IMR-90 (cell line): Measurements from ENCODE around the gene OR10D3. TPM values are rescaled to one million over a fixed set of nuclear protein-coding genes. Genes with fewer than 3 reads are reported as not detected.

Source experiments
- ATAC-seq: fragments of 200-7000 bp; cut with Tn5 transposase; 2 replicates; pipeline ENCODE4 v1.9.1; 2020; ENCODE audit warnings: low read depth, mild to moderate bottlenecking, moderate library complexity
- BruUV-seq: library from RNA; stranded (reverse); fragments of 400-500 nt; replicated peaks from 2 replicates; lab custom pipeline; 2021; lab: Mats Ljungman, UMichigan
- CTCF ChIA-PET: fragments of 300-600 bp; formaldehyde crosslinking; extraction: SDS; loops from one replicate; lab custom pipeline; 2021; ENCODE audit warnings: antibody characterized with exemption; lab: Yijun Ruan, JAX
- POLR2A ChIA-PET: fragments of 300-600 bp; sonication (Branson Sonifier 250); formaldehyde crosslinking; loops from one replicate; lab custom pipeline; 2022; ENCODE audit warnings: antibody characterized with exemption; ENCODE audit not compliant: unreplicated experiment; lab: Charles Lee
- DNase-seq: peaks from one replicate; pipeline ENCODE4 v3.0.0; 2013
- H2AFZ ChIP-seq: replicated peaks from 2 replicates; pipeline ENCODE3; 2013; ENCODE audit warnings: low read length, mild to moderate bottlenecking; ENCODE audit not compliant: poor library complexity
- H2AK5ac ChIP-seq: 2 replicates; pipeline ENCODE4 v1.6.1; 2013; ENCODE audit warnings: low read depth, low read length, inconsistent platforms
- H2AK9ac ChIP-seq: replicated peaks from 2 replicates; pipeline ENCODE3; 2013; ENCODE audit warnings: mild to moderate bottlenecking, low read depth, low read length, moderate library complexity; ENCODE audit not compliant: poor library complexity
- H2BK120ac ChIP-seq: 2 replicates; pipeline ENCODE4 v1.6.1; 2013; ENCODE audit warnings: low read depth, low read length, inconsistent platforms
- H2BK15ac ChIP-seq: 3 replicates; pipeline ENCODE4 v1.6.1; 2013; ENCODE audit warnings: low read depth, low read length, inconsistent platforms
- H2BK20ac ChIP-seq: 2 replicates; pipeline ENCODE4 v1.6.1; 2013; ENCODE audit warnings: low read depth, mild to moderate bottlenecking, inconsistent platforms, low read length, moderate library complexity
- H2BK5ac ChIP-seq: 2 replicates; pipeline ENCODE4 v1.6.1; 2013; ENCODE audit warnings: mild to moderate bottlenecking, low read depth, low read length, inconsistent platforms; ENCODE audit not compliant: poor library complexity, severe bottlenecking
- H3K14ac ChIP-seq: replicated peaks from 2 replicates; pipeline ENCODE4 v1.6.1; 2013; ENCODE audit warnings: low read depth, low read length, inconsistent platforms
- H3K18ac ChIP-seq: 2 replicates; pipeline ENCODE4 v1.6.1; 2013; ENCODE audit warnings: low read depth, low read length, control low read depth
- H3K23ac ChIP-seq: 2 replicates; pipeline ENCODE4 v1.6.1; 2013; ENCODE audit warnings: low read depth, low read length, inconsistent platforms
- H3K27ac ChIP-seq: 2 replicates; pipeline ENCODE4 v1.5.1; 2013; ENCODE audit warnings: mild to moderate bottlenecking, control low read depth, low read length; ENCODE audit not compliant: insufficient read depth
- H3K27me3 ChIP-seq: 2 replicates; pipeline ENCODE4 v1.6.1; 2013; ENCODE audit warnings: low read length; ENCODE audit not compliant: control insufficient read depth, insufficient read depth
- H3K36me3 ChIP-seq: 2 replicates; pipeline ENCODE4 v1.6.1; 2013; ENCODE audit warnings: low read length, mixed read lengths; ENCODE audit not compliant: control insufficient read depth, insufficient read depth
- H3K4ac ChIP-seq: 2 replicates; pipeline ENCODE4 v1.6.1; 2013; ENCODE audit warnings: low read depth, low read length, inconsistent platforms
- H3K4me1 ChIP-seq: 2 replicates; pipeline ENCODE4 v1.6.1; 2013; ENCODE audit warnings: low read length, mixed read lengths; ENCODE audit not compliant: control insufficient read depth, insufficient read depth
- H3K4me2 ChIP-seq: 2 replicates; pipeline ENCODE4 v1.6.1; 2013; ENCODE audit warnings: low read depth, mild to moderate bottlenecking, control low read depth, low read length, moderate library complexity
- H3K4me3 ChIP-seq: 2 replicates; pipeline ENCODE4 v1.5.1; 2013; ENCODE audit warnings: low read depth, mild to moderate bottlenecking, control low read depth, low read length, moderate library complexity; ENCODE audit not compliant: insufficient read depth
- H3K56ac ChIP-seq: 2 replicates; pipeline ENCODE4 v1.6.1; 2013; ENCODE audit warnings: low read length, inconsistent platforms; ENCODE audit not compliant: insufficient read depth; ENCODE audit errors: extremely low read depth
- H3K79me1 ChIP-seq, 2 experiments: 2 replicates each; pipeline ENCODE4 v1.6.1; 2013; ENCODE audit warnings: low read length in 2 of 2, inconsistent platforms in 1 of 2, low read depth in 1 of 2
- H3K9ac ChIP-seq: 2 replicates; pipeline ENCODE4 v1.6.1; 2013; ENCODE audit warnings: low read depth, low read length, control low read depth
- H3K9me1 ChIP-seq: 2 replicates; pipeline ENCODE4 v1.6.1; 2013; ENCODE audit warnings: low read length, inconsistent platforms; ENCODE audit not compliant: insufficient read depth
- H3K9me3 ChIP-seq: 2 replicates; pipeline ENCODE4 v1.6.1; 2013; ENCODE audit warnings: low read length; ENCODE audit not compliant: control insufficient read depth, insufficient read depth
- H4K20me1 ChIP-seq: 2 replicates; pipeline ENCODE4 v1.6.1; 2013; ENCODE audit warnings: low read length, inconsistent platforms; ENCODE audit not compliant: insufficient read depth
- H4K5ac ChIP-seq: 2 replicates; pipeline ENCODE4 v1.6.1; 2013; ENCODE audit warnings: mild to moderate bottlenecking, low read depth, low read length, control low read depth
- H4K8ac ChIP-seq, 2 experiments: 2 replicates each; pipeline ENCODE4 v1.6.1; 2013; ENCODE audit warnings: low read depth in 2 of 2, low read length in 2 of 2, control low read depth in 1 of 2, inconsistent platforms in 1 of 2
- H4K91ac ChIP-seq: 2 replicates; pipeline ENCODE4 v1.6.1; 2013; ENCODE audit warnings: low read depth, low read length, inconsistent platforms; ENCODE audit not compliant: insufficient read depth
- CHD1 ChIP-seq: IDR thresholded peaks from 2 replicates; pipeline ENCODE4 v1.6.1; 2012; ENCODE audit warnings: low read depth, low read length, improper control_type of control experiment
- FOS ChIP-seq: fragments of 150-350 bp; IDR thresholded peaks from 2 replicates; pipeline ENCODE4 v1.6.1; 2016; ENCODE audit warnings: low read depth, low read length
- MAFK ChIP-seq: IDR thresholded peaks from 2 replicates; pipeline ENCODE4 v1.6.1; 2012; ENCODE audit warnings: low read depth, low read length, improper control_type of control experiment
- RCOR1 ChIP-seq: IDR thresholded peaks from 2 replicates; pipeline ENCODE4 v1.6.1; 2012; ENCODE audit warnings: mild to moderate bottlenecking, low read length, improper control_type of control experiment; ENCODE audit not compliant: insufficient replicate concordance
- WGBS, 2 experiments: methylation state at CpG; one replicate each; pipeline versions ENCODE4 v1.1.5 to v1.1.7; 2013; ENCODE audit warnings: missing lambda C conversion rate in 2 of 2; ENCODE audit not compliant: insufficient read length in 1 of 2; ENCODE audit errors: extremely low coverage in 2 of 2; 5-methylcytosine and 5-hydroxymethylcytosine counted together
- dilution Hi-C: fragments of 300-500 bp; cut with HindIII; formaldehyde crosslinking; loops from one replicate; pipeline ENCODE4 v1.14.3; 2018; ENCODE audit warnings: low sequenced_read_pairs; ENCODE audit not compliant: unreplicated experiment
- in situ Hi-C: fragments of 300-500 bp; cut with MboI; formaldehyde crosslinking; loops from 3 replicates; pipeline ENCODE4 v1.14.3; 2019; ENCODE audit warnings: low sequenced_read_pairs, inconsistent platforms, mixed read lengths
- intact Hi-C: fragments of 100-400 bp; cut with micrococcal nuclease; formaldehyde crosslinking; loops from 2 replicates; pipeline ENCODE4 v1.10.0; 2022
- polyA plus RNA-seq, 3 experiments: library from polyadenylated mRNA; depleted of rRNA; stranded (reverse); fragments of >200 nt; gene quantifications; 2 replicates each; pipeline ENCODE4 v1.2.3, GENCODE V29; 2012; ENCODE audit warnings: low replicate concordance in 1 of 3
- total RNA-seq: library from RNA; depleted of rRNA; stranded (reverse); fragments of >200 nt; gene quantifications from 2 replicates; pipeline ENCODE4 v1.2.3, GENCODE V29; 2012

OR10D3 gene
- total and polyA plus RNA-seq, 2 of the 4 experiments (the other 2 are of a cell fraction): not detected

- in situ Hi-C loops: no loop called here
- H3K4me1 ChIP-seq: no peaks in the 10 kb centered on the region
- no peak overlapping the region for H3K23ac ChIP-seq
- no peak overlapping the region for H4K8ac ChIP-seq
- no peaks in the 10 kb centered on the region for H3K9me3 ChIP-seq
- H3K4me2 ChIP-seq: no peak overlapping the region
- H2BK5ac ChIP-seq: no peak overlapping the region
- TF ChIP-seq MAFK: no peak
- no peak for TF ChIP-seq RCOR1
- TF ChIP-seq FOS: no peak
- no peak for TF ChIP-seq CHD1
- no peak overlapping the region for H3K18ac ChIP-seq
- no peaks in the 10 kb centered on the region for H4K20me1 ChIP-seq
- H3K4me3 ChIP-seq: no peak overlapping the region
- no peak overlapping the region for H2AK9ac ChIP-seq
- ChIA-PET POLR2A (no interaction called here), CTCF (interaction anchor here (1.2 kb wide), 1 partner anchor 19 kb away, joined by 4 read pairs; no protein-coding TSS in a partner anchor)
- H3K14ac ChIP-seq: no peak overlapping the region
- H3K4ac ChIP-seq: no peak overlapping the region
- H3K56ac ChIP-seq: no peak overlapping the region
- no peak for ATAC-seq
- no peaks in the 10 kb centered on the region for H3K79me1 ChIP-seq
- no peak overlapping the region for H2BK20ac ChIP-seq
- no peak overlapping the region for H2BK15ac ChIP-seq
- no peaks in the 10 kb centered on the region for H3K27me3 ChIP-seq
- H2AFZ ChIP-seq: no peak overlapping the region
- H4K5ac ChIP-seq: no peak overlapping the region
- BruUV-seq: no TSS peak
- no peak for DNase-seq
- no peak overlapping the region for H2AK5ac ChIP-seq
- intact Hi-C loops: no loop called here
- WGBS, 2 experiments: 93% methylated on average over 9 of the region's 40 CpGs; no CpG with 5 or more reads in 1 of the 2 experiments
- no peak overlapping the region for H3K27ac ChIP-seq
- H4K91ac ChIP-seq: no peak overlapping the region
- no peaks in the 10 kb centered on the region for H3K9me1 ChIP-seq
- H2BK120ac ChIP-seq: no peak overlapping the region
- H3K36me3 ChIP-seq: no peaks in the 10 kb centered on the region
- dilution Hi-C loops: no loop called here
- no peak overlapping the region for H3K9ac ChIP-seq
Observed at GRCh38 chr11:124170801-124171586, 12.2 kb upstream of the OR10D3 start.
